ENCODE data around the gene SAFB2. TPM values are rescaled to one million over a fixed set of nuclear protein-coding genes. Genes with fewer than 3 reads are reported as not detected.

SAFB2 gene
- total and polyA plus RNA-seq, 9 of the 15 experiments (the other 6 are each of a cell fraction or from before 2014, with no cell fraction given): 4.5 to 103 (median 47.3) TPM

DNA sequence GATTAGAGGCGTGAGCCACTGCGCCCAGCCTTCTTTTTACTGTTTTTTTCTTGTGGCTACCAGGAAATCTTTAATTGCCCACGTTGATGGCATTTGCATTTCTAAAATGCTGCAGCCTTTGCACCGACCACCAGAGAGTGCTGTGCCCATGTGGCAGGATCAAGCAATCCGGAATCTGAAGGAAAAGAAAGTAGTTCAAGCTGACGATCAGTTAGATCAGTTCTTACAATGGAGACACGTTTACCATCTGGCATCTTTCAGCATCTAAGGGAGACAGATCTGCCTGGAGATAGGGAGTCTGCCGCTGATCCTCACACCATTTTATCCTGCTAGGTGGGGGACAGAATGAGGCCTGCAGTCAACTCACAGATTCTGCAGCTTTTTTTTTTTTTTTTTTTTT, 74.7 kb downstream of the SAFB2 start (continued):
- peak; percentile 25 to 72; a peak in 3 of 4 replicates for TF ChIP-seq RAD21 (CRISPR knock-in tag; conservative IDR thresholded peaks at IDR 0.05 in 1 of 2, IDR thresholded peaks at IDR 0.05 in 1 of 2)
- TF ChIP-seq, protein P1, sequence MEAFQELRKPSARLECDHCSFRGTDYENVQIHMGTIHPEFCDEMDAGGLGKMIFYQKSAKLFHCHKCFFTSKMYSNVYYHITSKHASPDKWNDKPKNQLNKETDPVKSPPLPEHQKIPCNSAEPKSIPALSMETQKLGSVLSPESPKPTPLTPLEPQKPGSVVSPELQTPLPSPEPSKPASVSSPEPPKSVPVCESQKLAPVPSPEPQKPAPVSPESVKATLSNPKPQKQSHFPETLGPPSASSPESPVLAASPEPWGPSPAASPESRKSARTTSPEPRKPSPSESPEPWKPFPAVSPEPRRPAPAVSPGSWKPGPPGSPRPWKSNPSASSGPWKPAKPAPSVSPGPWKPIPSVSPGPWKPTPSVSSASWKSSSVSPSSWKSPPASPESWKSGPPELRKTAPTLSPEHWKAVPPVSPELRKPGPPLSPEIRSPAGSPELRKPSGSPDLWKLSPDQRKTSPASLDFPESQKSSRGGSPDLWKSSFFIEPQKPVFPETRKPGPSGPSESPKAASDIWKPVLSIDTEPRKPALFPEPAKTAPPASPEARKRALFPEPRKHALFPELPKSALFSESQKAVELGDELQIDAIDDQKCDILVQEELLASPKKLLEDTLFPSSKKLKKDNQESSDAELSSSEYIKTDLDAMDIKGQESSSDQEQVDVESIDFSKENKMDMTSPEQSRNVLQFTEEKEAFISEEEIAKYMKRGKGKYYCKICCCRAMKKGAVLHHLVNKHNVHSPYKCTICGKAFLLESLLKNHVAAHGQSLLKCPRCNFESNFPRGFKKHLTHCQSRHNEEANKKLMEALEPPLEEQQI (IDR thresholded peaks at IDR 0.05): no peak
- TF ChIP-seq STAG1 (CRISPR knock-in tag; IDR thresholded peaks at IDR 0.05; ENCODE audit: borderline replicate concordance): peak; percentile 52; the same call in 1 of the 2 replicates
- 0 out of 2 replicates have a peak, but pooled peaks have one; percentile 16 for TF ChIP-seq KLF16 (IDR thresholded peaks at IDR 0.05)
- peak; percentile 76 to 87 (median 77) for TF ChIP-seq CTCF (IDR thresholded peaks at IDR 0.05 in 2 of 3, conservative IDR thresholded peaks at IDR 0.05 in 1 of 3; ENCODE audit: insufficient read depth in 2 of 3, low read depth in 1 of 3, low read length in 3 of 3)
- no peak for TF ChIP-seq ZNF146 (CRISPR knock-in tag; IDR thresholded peaks at IDR 0.05; ENCODE audit: unreplicated experiment)
- TF ChIP-seq ARID2 (IDR thresholded peaks at IDR 0.05): no peak

Measured in K562 (cell line).